HL-60/S4 treated with phorbol 12-myristate 13-acetate at 8.2 ng/mL for 4 days and 3 days (cell line): Measurements from ENCODE around the gene CA7.
"Not testable (repeated sequence)": the region's sequence is repeated elsewhere in the genome, so short reads cannot be mapped to it uniquely, and the experiment has no call there.

Source experiments
- in situ Hi-C: fragments of 300-500 bp; cut with MboI; formaldehyde crosslinking; loops from 2 replicates; pipeline ENCODE4 v1.15.0; 2022; ENCODE audit warnings: low sequenced_read_pairs

Gene CA7

DNA sequence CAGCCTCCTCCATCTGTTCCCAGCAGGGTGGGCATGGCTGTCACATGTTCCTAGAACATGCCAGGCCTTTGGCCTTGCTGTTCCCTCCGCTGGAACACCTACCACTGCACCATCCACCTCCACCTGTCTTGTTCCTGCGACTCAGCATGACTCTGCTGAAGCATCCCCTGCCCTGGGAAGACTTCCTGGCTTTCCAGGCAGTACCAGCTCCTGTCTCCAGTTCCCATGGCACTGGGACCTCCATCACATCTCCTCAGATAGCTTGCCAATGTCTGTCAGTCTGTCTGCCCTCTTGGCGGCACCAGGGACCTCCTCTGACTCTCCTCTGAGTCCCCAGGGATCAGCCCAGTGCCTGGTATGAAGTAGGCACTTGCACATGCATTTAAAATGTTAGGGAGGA, 51.8 kb downstream of the CA7 start:
- in situ Hi-C loops = no loop called here

DNA sequence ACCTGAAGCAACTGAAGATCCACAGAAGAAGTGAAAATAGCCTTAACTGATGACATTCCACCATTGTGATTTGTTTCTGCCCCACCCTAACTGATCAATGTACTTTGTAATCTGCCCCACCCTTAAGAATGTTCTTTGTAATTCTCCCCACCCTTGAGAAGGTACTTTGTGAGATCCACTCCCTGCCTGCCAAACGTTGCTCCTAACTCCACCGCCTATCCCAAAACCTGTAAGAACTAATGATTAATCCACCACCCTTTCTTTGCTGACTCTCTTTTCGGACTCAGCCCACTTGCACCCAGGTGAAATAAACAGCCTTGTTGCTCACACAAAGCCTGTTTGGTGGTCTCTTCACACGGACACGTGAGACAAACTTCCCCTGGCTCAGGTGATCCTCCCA, 52.5 kb downstream of the CA7 start:
- in situ Hi-C loops = not testable (repeated sequence)

DNA sequence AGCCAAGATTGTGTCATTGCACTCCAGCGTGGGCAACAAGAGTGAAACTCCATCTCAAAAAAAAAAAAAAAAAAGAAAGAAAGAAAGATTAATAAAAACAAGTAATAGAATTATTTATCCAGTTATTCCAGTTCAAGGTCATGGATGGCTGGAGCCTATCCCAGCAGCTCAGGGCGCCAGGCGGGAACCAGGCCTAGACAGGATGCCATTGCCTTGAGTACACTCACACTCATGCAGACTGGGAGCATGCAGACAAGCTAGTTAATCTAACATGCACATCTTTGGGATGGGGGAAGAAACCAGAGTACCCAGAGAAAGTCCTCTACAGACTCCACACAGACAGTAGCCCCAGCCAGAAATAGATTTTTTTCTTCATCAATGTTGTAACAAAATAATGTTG, 54.0 kb downstream of the CA7 start:
- in situ Hi-C loops = no loop called here

DNA sequence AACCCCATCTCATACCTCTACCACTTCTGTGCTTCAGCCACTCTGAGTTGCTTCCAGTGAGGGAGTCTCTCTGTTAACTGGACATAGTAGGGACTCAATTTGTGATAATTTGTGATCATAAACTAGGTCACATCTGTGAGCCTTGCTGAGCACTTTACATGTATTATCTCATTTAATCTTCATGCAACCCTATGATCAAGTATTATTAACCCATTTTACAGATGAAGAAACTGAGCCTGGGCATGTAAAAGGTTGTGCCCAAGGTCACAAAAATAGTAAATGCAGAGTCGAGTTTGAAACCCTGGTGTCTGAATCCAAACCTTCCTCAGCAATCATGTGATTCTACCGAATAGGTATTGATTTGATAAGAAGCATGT, 54.7 kb downstream of the CA7 start:
- in situ Hi-C loops = no loop called here

DNA sequence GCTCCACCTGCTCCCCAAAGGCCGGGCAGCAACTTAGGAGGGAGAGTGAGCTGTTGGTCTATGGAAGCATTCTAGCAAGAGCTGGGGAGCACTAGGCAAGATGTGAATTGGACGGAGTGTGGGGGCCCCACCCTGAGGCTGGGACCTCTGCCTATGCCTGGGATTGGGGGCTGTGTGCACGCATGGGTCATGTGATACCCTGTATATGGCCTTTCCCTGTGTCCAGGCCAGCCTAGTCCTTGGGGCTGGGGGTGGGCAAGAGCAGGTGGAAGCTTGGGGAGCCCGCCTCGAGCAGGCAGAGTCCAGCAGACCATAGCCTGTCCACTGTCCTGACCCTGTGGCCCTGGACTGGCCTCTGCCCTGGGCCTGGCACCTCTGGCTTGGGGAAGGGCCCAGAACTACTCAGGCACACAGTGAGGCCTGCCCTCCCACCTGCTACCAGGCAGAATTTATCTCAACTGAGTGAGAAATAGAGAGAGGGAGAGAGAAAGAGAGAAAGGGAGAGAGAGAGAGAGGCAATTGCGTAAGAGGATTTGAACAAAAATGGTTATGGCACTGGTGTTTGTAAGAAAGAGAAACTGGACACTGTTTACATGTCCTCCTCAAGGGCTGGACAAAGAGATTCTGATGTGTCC, 55.2 kb downstream of the CA7 start:
- in situ Hi-C loops = no loop called here

DNA sequence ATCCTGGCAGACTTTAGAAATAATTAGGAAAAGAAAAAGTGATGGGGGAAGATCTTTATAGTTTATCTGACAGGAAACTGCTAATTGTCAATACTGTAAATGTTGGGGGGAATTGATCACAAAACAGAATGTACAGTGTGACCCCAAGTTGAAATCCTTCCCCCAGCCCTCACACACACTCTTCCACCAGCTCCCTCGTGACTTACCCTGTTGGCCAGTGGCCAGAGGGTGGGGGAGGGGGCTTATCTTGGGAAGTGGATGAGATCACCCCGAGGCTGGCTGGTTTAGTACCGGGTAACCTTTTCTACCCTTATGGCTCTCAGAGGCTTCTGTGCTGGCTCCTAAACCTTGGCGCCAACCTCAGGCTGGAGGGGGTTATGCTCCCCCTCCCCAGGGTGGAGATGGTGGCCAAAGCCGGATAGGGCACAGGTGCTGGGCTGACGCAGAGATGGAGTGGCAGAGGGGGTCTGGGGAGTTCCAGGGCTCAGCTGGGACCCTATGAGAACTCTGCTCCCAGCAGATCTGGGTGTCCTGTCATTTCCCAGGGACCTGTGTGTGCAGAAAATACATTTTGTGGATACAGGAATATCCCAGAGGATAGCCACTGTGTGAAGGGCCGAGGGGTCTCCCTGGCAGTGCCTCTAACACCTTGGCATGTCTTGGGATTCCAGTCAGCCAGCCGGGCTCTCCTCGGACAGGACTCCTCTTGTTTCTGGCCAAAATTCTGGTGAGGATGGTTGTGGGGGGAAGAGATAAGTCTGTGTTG, 55.9 kb downstream of the CA7 start:
- in situ Hi-C loops = no loop called here

DNA sequence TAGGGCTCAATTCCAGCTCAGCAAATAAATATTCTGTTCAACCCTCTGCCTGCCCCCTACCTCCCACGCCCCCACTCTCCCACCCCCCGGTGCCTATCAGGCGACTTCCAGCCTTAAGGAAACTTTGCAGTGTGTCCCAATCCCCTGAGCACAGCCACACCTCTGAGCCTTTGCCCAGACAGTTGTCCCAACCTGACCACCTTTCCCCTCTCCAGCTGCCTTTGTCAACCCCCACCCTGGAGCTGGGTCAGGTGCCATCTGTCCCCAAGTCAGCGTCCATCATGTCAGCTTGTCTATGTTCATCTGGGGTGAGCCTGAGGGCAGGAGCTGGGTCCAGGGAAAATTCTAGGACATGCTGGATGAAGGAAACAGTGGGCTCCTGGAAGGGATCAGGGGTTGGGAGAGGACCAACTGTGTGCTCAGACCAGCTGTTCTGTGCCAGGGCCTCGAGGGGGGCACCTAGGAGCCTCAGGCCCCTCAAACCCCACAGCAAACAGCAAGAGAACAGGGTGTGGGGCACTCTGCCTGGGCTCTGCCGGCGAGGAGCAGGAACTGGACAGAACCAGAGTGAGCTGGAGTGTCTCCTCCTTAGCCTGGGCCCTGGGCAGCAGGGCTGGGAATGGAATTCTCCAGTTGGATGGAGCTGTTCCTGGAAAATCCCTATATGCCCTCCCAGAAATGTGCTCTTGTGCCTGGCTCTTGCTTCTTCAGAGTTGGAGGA, 56.7 kb downstream of the CA7 start:
- in situ Hi-C loops = no loop called here

DNA sequence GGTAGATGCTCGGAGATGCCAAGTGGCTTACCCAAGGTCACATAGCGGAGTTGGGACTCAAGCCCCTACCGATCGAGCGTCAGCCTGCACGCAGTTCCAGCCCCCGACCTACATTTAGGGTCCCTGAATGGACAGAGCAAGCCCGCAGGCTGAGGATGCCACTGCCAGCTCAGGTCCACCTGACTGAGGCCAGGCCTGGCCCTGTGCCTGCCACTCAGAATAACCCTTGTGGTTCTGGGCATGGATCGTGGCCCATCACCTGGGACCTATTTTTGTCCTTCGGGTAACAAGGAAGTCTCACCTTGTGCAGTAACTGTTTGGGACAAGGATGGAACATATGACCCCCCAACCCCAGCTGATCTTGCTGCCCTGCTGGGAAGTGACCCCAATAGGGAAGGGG, 57.4 kb downstream of the CA7 start:
- in situ Hi-C loops = no loop called here

DNA sequence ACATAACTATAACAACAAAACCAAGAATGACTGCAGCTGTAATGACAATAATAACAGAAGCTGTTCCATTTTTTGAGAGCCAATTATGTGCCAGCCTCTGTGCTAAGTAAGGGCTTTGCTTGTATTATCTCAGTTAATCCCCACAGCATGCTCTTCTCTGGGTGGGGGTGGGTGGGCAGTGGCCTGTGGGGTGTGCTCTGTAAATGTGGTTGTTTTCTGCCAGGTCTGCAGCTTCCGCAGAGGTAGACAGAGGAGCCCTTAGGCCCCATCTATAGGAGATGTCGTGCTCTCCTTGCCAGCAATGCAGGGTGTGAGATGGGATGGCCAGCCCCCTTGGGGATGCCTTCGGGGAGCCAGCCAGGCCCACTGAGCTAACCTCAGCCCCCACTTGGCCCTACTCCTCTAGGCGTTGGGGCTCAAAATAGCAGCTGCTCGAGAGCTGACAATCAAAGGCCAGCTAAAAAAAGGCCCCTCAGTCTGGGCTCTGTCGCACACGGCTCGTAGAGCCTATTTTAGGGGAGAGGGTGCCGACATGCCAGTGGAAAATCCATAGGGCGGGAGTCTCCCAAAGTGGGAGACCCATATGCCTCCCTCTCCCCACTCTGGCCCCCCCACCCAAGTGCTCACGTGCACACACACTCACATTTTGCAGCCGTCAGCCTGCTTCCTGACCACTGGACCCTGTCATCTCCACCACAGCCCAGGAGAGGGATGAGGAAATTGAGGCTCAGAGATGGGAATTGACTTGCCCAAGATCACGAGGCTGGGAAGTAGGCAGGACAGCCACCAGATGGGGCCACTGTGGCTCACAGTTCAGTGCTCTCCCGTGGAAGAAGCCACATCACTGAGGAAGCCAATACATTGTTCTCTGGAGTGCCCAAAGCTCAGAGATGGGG, 58.7 kb downstream of the CA7 start:
- in situ Hi-C loops = no loop called here
